GM12891 (cell line): Measurements from ENCODE around the gene PRPF6.

Experiments used
- DNase-seq: peaks from one replicate; pipeline ENCODE4 v3.0.0; 2011; ENCODE audit warnings: low spot score; ENCODE audit not compliant: insufficient read length
- FAIRE-seq: peaks from 2 replicates; lab custom pipeline; 2011; peaks lifted over from hg19 to GRCh38; lab: Jason Lieb, UNC
- PAX5 ChIP-seq: IDR thresholded peaks from 2 replicates; pipeline ENCODE4 v1.6.1; 2011; ENCODE audit warnings: low read length, moderate library complexity, mild to moderate bottlenecking; ENCODE audit not compliant: insufficient read depth, severe bottlenecking
- POLR2A ChIP-seq: IDR thresholded peaks from 2 replicates; pipeline ENCODE4 v1.6.1; 2011; ENCODE audit warnings: low read depth, low read length, control low read depth
- POLR2AphosphoS5 ChIP-seq: IDR thresholded peaks from 2 replicates; pipeline ENCODE4 v1.6.1; 2011; ENCODE audit warnings: low read depth, low read length, control low read depth
- POU2F2 ChIP-seq: IDR thresholded peaks from 2 replicates; pipeline ENCODE4 v1.6.1; 2011; ENCODE audit warnings: low read depth, mild to moderate bottlenecking, control low read depth, low read length, moderate library complexity
- SPI1 ChIP-seq: IDR thresholded peaks from 2 replicates; pipeline ENCODE4 v1.6.1; 2011; ENCODE audit warnings: low read depth, low read length, control low read depth
- TAF1 ChIP-seq: IDR thresholded peaks from 2 replicates; pipeline ENCODE4 v1.6.1; 2011; ENCODE audit warnings: low read depth, low read length, control low read depth

PRPF6 gene

GRCh38 chr20:64052326-64052722, 71.4 kb downstream of the PRPF6 start:
- FAIRE-seq = no peak
- no peak for TF ChIP-seq POLR2A
- no peak for TF ChIP-seq TAF1
- TF ChIP-seq POLR2AphosphoS5 = no peak
- TF ChIP-seq POU2F2 = no peak
- no peak for TF ChIP-seq SPI1
- TF ChIP-seq PAX5 = no peak
- no peak for DNase-seq

DNA sequence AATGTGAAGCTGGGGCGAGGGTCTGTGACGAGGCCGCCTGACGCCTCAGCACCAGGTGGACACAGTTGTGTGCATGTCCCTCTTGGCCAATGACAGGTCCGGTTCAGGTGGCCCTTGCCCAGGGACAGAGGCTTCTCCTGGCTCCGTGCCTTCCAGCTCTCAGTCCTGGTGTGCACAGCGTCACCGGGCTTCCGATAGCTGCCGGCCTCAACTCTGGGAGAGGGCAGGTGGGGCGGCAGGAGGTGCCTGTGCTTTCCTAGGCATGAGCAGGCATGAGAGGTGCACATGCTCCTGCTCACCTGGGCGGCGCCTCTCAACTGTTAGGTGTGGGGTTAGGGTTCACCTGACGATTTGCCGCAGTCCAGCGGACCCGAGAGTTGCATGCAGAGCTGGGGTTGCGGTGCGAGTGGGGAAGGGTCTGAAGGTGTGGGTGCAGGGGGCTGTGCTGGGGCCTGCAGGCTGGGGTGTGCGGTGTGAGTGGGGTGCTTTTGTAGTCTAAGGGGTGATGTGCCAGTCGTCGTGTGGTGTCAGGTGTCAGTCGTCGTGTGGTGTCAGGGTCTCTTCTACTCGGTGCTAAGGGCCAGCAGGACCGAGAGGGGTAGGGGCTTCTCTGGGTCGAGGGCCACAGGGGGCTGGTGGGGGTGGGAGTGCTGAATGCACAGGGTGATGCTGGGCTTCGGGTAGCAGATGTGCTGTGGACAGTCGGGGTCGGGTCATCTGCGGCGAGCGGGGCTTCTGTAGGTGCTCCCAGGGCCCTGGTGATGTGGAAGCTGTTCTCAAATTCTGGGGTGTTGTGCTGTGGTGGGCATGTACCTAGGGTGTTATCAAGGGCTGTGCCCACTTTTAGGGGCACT, 72.3 kb downstream of the PRPF6 start:
- no peak for TF ChIP-seq POLR2A
- TF ChIP-seq POLR2AphosphoS5 = no peak
- TF ChIP-seq TAF1 = no peak
- TF ChIP-seq PAX5 = no peak
- TF ChIP-seq SPI1 = no peak
- no peak for TF ChIP-seq POU2F2
- no peak for DNase-seq
- FAIRE-seq = no peak

DNA sequence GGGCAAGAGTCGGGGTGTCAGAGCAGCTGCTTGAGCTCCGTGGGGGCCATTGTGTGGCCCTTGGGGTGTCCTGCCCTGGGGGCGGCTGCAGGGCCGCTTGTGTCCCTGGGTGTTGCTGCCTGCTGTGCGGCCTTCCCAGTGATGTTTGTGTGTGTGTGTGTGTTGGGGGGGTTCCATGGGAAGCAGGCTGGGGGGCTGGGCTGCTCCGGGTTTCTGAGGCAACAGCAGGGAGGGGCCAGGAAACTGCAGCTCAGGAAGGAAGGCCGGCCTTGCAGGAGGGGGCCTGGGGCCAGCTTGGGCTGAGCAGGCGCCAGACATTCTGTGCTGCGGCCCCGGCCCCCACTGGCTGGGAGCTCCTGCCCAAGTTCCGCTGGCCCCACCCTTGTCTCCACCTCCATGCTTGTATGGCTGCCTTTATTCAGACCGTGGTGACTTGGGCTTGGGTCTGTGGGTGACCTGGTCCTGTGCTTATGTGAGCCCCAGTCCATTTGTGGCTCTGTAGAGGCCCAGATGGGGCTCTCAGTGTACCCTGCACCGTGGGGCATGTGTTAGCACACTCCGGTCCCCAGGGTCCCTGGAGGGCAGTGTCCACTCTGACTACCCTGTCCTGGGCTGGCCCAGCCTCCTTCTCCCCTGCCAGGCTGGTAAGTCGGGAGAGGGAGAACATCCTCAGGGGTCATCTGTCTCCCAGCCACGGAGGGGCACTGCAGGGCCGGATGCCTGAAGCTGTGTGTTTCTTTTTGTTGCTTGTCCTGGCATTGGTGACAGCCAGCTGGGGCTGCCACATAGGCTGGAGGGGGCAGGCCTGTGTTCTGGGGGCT, 73.1 kb downstream of the PRPF6 start:
- TF ChIP-seq SPI1 (no peak), TAF1 (no peak), POLR2A (no peak), POLR2AphosphoS5 (no peak), PAX5 (no peak), POU2F2 (no peak)
- no peak for DNase-seq
- FAIRE-seq = no peak

- FAIRE-seq (no peak), DNase-seq (no peak)
- TF ChIP-seq POLR2A (no peak), TAF1 (no peak), POU2F2 (no peak), SPI1 (no peak), POLR2AphosphoS5 (no peak)
Measured at GRCh38 chr20:64055396-64055892, 74.5 kb downstream of the PRPF6 start.

GRCh38 chr20:64055893-64056638, 75.1 kb downstream of the PRPF6 start:
- FAIRE-seq = no peak
- no peak for DNase-seq

DNA sequence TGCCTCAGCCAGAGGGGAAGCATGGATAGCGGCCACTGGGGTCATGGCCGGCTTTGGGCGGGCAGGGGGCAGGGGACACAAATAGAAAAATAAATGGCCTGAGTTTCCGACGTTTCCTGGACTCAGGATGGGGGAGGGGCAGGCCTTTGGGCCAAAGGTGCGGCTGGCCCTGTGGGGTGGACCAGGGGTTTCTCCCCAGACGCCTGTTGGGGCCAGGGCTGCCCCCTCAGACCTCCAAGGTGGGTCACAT, 75.6 kb downstream of the PRPF6 start:
- DNase-seq (no peak), FAIRE-seq (no peak)
- no peak for TF ChIP-seq POU2F2
- no peak for TF ChIP-seq POLR2A
- TF ChIP-seq PAX5 = no peak

More at GRCh38 chr20:64055893-64056638, 75.1 kb downstream of the PRPF6 start:
- TF ChIP-seq TAF1 = no peak

GRCh38 chr20:64056889-64057627, 76.1 kb downstream of the PRPF6 start:
- TF ChIP-seq POU2F2 = no peak
- no peak for TF ChIP-seq SPI1
- TF ChIP-seq POLR2AphosphoS5 = no peak
- TF ChIP-seq TAF1 = no peak
- TF ChIP-seq POLR2A = no peak
- DNase-seq (no peak), FAIRE-seq (peak; percentile 60)

DNA sequence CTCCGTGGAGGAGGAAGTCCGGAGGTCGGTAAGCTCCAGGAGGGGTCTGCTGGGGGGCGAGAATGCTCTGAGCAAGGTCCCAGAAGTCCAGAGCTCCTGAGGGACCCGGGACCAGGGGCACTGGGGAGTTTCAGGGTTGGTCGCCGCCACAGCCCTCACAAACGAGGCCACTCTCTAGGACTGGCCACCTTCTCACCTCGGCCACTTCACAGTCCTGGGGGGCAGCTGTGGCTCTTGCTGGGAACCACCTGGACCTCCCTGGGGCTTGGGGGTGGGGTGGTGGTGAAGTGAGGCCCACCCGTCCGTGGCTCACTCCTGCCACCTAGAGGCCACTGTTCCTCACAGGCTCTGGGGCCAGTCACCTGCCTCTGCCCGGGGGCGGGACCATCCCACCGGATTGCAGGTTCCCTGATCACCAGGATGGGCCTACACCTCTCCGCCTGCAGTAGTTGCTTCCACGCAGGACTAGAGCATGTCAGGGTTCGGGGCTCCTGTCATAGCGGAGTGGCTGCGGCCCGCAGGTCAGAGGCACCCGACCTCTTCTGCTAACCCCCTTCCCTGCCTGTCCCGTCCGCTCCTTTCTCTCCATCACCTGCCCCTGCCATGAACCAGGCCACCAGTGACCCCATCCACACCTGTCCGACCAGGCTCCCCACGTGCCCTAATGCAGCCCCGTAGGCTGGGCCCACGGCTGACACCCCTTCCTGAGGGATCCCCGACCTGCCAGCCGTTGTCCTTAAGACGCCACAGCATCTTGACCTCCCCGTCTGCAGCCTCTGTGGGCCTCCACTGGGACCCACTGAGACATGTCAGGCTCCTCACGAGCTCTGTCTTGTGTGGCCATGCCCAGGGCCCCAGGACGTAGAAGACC, 76.9 kb downstream of the PRPF6 start:
- DNase-seq (peak; percentile 95), FAIRE-seq (peak; percentile 50)
- TF ChIP-seq POU2F2 (peak; percentile 39; the same call in 1 of the 2 replicates), POLR2AphosphoS5 (no peak)

DNA sequence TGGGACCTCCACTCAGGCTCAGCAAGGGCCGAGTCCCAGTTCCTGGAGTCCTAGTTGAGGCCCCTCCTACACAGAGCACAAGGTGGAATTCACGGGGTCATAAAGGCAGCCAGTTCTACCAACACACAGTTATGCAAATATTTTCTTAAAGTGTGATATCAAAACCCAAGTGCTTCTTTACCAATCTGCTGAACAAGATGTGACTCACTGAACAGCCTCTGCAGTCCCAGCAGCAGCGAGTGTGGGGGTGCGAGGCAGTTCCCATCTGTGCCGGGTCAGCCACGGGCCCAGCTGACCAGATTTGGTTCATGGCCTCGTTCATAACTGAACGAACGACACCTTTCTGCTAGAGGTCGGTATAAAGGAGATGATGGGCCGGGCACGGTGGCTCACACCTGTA, 77.6 kb downstream of the PRPF6 start:
- TF ChIP-seq PAX5 = no peak
- TF ChIP-seq POU2F2 = peak; percentile 88
- FAIRE-seq = no peak
- no peak for DNase-seq
